ENCODE data around the gene USP47. TPM values are rescaled to one million over a fixed set of nuclear protein-coding genes. Genes with fewer than 3 reads are reported as not detected.

The USP47 gene
- total RNA-seq, 4 donors from 2014 or later = 50.3 to 83.0 (median 69.6) TPM

DNA sequence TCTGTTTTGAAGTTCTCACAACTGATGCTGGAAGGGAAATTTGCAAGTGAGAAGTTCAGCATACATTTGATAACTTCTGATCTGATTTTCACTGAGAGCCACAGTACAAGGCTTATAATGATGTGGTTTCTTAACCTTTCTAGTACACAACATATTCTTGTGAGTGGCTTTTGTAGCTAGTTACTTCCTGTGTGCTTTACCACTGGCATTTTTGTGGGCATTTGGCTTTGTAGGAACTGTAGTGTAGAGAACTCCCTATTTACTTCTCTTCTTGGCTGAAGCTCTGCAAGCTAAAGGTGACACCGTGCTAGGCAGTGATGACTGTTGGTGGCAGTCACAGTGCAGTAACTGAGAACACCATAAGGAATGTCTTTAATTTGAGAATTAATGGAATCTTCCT, 14.9 kb downstream of the USP47 start:
- H3K4me3 ChIP-seq (ENCODE audit: low read depth, poor library complexity, severe bottlenecking) = no peak overlapping the region
- DNase-seq (ENCODE audit: low spot score in 2 of 2) = no peak
- TF ChIP-seq, protein P1, sequence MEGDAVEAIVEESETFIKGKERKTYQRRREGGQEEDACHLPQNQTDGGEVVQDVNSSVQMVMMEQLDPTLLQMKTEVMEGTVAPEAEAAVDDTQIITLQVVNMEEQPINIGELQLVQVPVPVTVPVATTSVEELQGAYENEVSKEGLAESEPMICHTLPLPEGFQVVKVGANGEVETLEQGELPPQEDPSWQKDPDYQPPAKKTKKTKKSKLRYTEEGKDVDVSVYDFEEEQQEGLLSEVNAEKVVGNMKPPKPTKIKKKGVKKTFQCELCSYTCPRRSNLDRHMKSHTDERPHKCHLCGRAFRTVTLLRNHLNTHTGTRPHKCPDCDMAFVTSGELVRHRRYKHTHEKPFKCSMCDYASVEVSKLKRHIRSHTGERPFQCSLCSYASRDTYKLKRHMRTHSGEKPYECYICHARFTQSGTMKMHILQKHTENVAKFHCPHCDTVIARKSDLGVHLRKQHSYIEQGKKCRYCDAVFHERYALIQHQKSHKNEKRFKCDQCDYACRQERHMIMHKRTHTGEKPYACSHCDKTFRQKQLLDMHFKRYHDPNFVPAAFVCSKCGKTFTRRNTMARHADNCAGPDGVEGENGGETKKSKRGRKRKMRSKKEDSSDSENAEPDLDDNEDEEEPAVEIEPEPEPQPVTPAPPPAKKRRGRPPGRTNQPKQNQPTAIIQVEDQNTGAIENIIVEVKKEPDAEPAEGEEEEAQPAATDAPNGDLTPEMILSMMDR (IDR thresholded peaks at IDR 0.05) = no peak
- TF ChIP-seq POLR2A (IDR thresholded peaks at IDR 0.05) = no peak
- WGBS, 2 donors = 41 to 48% methylated on average over 1 of the region's 1 CpG
- intact Hi-C loops (cut with DNase I; ENCODE audit: low total_unique reads) = no loop called here

DNA sequence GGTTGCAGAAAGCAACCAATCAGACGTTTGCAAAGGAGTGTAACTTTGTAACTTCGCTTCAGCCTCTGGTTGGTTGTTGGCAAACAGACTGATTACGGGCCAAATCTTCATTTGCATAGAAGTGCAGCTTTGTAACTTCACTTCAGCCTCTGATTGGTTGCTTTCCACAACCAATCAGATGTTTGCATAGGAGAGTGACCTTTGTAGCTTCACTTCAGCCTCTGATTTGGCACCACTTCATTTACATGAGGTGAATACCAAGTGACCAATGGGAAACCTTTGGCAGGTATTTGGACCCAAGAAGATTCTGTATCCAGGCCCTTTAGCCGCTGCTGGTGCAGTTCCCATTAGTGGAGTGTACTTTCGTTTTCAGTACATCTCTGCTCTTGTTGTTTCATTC, 16.0 kb downstream of the USP47 start:
- WGBS, 2 donors = 89 to 91% methylated on average over 5 of the region's 5 CpGs
- no peak overlapping the region for H3K4me3 ChIP-seq (ENCODE audit: low read depth, poor library complexity, severe bottlenecking)
- TF ChIP-seq POLR2A (IDR thresholded peaks at IDR 0.05) = no peak
- TF ChIP-seq, protein P1 (IDR thresholded peaks at IDR 0.05) = no peak
- DNase-seq (ENCODE audit: low spot score in 2 of 2) = no peak
- intact Hi-C loops (cut with DNase I; ENCODE audit: low total_unique reads) = no loop called here

DNA sequence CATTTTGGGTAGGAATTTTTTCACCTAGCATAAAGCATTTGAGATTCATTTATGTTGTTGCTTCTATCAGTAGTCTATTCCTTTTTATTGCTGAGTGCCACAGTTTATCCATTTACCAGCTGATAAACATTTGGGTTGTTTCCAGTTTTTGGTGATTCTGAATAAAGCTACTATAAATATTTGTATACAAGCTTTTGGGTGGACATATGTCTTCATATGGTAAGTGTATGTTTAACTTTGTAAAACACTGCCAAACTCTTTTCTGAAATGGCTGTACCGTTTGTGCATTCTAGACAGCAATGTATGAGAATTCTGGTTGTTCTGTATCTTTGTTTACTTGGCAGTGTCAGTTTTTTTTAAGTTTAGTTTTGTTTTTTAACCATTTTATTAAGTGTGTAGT, 16.9 kb downstream of the USP47 start:
- 79 to 83% methylated on average over 1 of the region's 1 CpG for WGBS, 2 donors
- intact Hi-C loops (cut with DNase I; ENCODE audit: low total_unique reads) = no loop called here
- no peak overlapping the region for H3K4me3 ChIP-seq (ENCODE audit: low read depth, poor library complexity, severe bottlenecking)
- no peak for DNase-seq (ENCODE audit: low spot score in 2 of 2)
- TF ChIP-seq, protein P1 (IDR thresholded peaks at IDR 0.05) = no peak
- TF ChIP-seq POLR2A (IDR thresholded peaks at IDR 0.05) = no peak

DNA sequence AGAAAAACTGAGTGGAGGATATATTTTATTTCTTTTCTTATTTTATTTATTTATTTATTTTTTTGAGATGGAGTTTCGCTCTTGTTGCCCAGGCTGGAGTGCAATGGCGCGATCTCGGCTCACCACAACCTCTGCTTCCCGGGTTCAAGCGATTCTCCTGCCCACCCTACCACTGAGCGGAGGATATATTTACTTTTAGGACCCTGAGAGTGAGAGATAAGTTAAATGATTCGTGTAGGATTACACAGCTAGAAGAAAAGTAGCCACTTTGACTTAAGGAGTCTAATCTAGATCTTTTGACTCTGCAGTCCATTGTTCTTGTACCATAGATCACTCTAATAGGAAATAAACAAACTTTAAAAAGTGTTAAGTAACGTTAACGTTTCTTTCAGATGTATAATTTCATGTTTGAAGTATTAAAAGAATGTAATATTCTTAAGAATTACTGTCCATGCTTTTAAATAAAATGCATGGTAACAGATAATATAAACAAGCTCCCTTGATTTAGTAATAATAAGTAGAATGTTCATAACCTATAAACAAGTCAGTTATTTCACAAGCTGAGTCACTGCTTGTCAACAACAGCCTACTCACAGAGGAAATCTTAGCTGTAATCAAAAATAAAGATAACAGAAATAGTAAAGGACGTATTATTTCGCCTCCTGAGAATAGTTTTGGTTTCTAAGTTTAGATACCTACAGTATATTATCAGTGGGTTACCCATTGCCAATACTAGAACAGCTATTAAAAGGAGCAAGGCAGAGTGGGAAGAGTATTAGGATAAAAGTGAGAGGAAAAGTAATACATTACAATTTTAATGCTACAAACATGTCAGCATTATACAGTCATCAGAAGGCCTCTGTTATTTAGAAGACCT, 18.6 kb downstream of the USP47 start:
- no peak for DNase-seq (ENCODE audit: low spot score in 2 of 2)
- H3K4me3 ChIP-seq (ENCODE audit: low read depth, poor library complexity, severe bottlenecking) = no peak overlapping the region
- 80 to 84% methylated on average over 12 of the region's 12 CpGs for WGBS, 2 donors
- intact Hi-C loops (cut with DNase I; ENCODE audit: low total_unique reads) = no loop called here
- TF ChIP-seq, protein P1 (IDR thresholded peaks at IDR 0.05) = no peak
- TF ChIP-seq POLR2A (IDR thresholded peaks at IDR 0.05) = no peak

DNA sequence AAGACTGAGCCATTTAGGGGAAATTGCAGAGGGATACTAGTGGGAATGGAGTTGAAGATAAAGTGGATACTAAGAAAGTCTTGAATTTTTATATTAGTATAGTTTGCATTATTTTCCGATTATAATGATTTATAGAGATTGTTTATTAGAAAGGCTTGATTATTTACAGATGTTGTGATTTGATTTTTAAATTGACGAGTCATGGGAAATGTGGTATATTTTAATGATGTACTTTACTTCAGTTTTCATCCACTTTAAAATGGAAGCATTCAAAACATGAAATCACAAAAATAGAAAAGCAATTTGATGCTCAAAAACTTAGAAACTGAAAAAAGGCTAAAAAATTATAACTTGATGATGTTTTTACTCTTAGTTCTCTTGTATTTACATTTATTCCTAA, 21.2 kb downstream of the USP47 start:
- DNase-seq (ENCODE audit: low spot score in 2 of 2) = no peak
- 68 to 72% methylated on average over 2 of the region's 2 CpGs for WGBS, 2 donors
- TF ChIP-seq POLR2A (IDR thresholded peaks at IDR 0.05) = no peak
- TF ChIP-seq, protein P1 (IDR thresholded peaks at IDR 0.05) = no peak
- no peak overlapping the region for H3K4me3 ChIP-seq (ENCODE audit: low read depth, poor library complexity, severe bottlenecking)
- intact Hi-C loops (cut with DNase I; ENCODE audit: low total_unique reads) = no loop called here

Measured in lower leg skin (tissue), 4 donors.